GM23248 (cell line): ENCODE results near the gene CFAP74. TPM values are rescaled to one million over a fixed set of nuclear protein-coding genes. Genes with fewer than 3 reads are reported as not detected.

Experiments
- DNase-seq: peaks from one replicate; pipeline ENCODE4 v3.0.0-alpha.2; 2015
- H2AFZ ChIP-seq: fragments of 200-600 bp; sonication (generic); 2 replicates; pipeline ENCODE4 v1.6.1; 2016; ENCODE audit warnings: antibody characterized with exemption
- H3F3A ChIP-seq: fragments of 200-600 bp; sonication (generic); 2 replicates; pipeline ENCODE4 v1.6.1; 2016; ENCODE audit warnings: mild to moderate bottlenecking, antibody characterized with exemption, mixed run types; ENCODE audit not compliant: insufficient read depth
- H3K27ac ChIP-seq: fragments of 200-600 bp; sonication (generic); 2 replicates; pipeline ENCODE4 v1.5.1; 2016; ENCODE audit warnings: mild to moderate bottlenecking
- H3K27me3 ChIP-seq: fragments of 200-600 bp; sonication (generic); replicated peaks from 2 replicates; pipeline ENCODE4 v1.6.1; 2016; ENCODE audit warnings: mild to moderate bottlenecking; ENCODE audit not compliant: insufficient read depth
- H3K36me3 ChIP-seq: fragments of 200-600 bp; sonication (generic); 2 replicates; pipeline ENCODE4 v1.6.1; 2016; ENCODE audit warnings: low read depth, mild to moderate bottlenecking
- H3K4me1 ChIP-seq: fragments of 200-600 bp; sonication (generic); 2 replicates; pipeline ENCODE4 v1.6.1; 2016; ENCODE audit warnings: mild to moderate bottlenecking; ENCODE audit not compliant: insufficient read depth
- H3K4me2 ChIP-seq: fragments of 200-600 bp; sonication (generic); one replicate; pipeline ENCODE4 v1.6.1; 2016; ENCODE audit warnings: mild to moderate bottlenecking; ENCODE audit not compliant: unreplicated experiment
- H3K4me3 ChIP-seq: fragments of 200-600 bp; sonication (generic); 2 replicates; pipeline ENCODE4 v1.5.1; 2016; ENCODE audit warnings: mild to moderate bottlenecking
- H3K79me2 ChIP-seq: fragments of 200-600 bp; sonication (generic); 2 replicates; pipeline ENCODE4 v1.6.1; 2016; ENCODE audit warnings: mild to moderate bottlenecking; ENCODE audit not compliant: insufficient read depth
- H3K9ac ChIP-seq: fragments of 200-600 bp; sonication (generic); 2 replicates; pipeline ENCODE4 v1.6.1; 2016; ENCODE audit warnings: mild to moderate bottlenecking
- H3K9me2 ChIP-seq: fragments of 200-600 bp; sonication (generic); 2 replicates; pipeline ENCODE4 v1.6.1; 2016; ENCODE audit warnings: mixed run types, mild to moderate bottlenecking, moderate library complexity; ENCODE audit not compliant: insufficient read depth
- H3K9me3 ChIP-seq: fragments of 200-600 bp; sonication (generic); one replicate; pipeline ENCODE4 v1.6.1; 2017; ENCODE audit warnings: low read depth
- H4K20me1 ChIP-seq: fragments of 200-600 bp; sonication (generic); 2 replicates; pipeline ENCODE4 v1.6.0; 2016; ENCODE audit not compliant: insufficient read depth
- EZH2 ChIP-seq: fragments of 200-600 bp; sonication (generic); IDR thresholded peaks from 2 replicates; pipeline ENCODE4 v1.6.1; 2018; ENCODE audit warnings: antibody characterized with exemption, mild to moderate bottlenecking; ENCODE audit not compliant: insufficient read depth, poor library complexity, severe bottlenecking
- EZH2phosphoT487 ChIP-seq: fragments of 200-600 bp; sonication (generic); IDR thresholded peaks from 2 replicates; pipeline ENCODE4 v1.6.1; 2018; ENCODE audit warnings: antibody characterized with exemption, moderate library complexity, mild to moderate bottlenecking, low read depth; ENCODE audit not compliant: insufficient read depth
- WGBS, 2 experiments: methylation state at CpG; one replicate each; pipeline ENCODE4 v1.1.6; 2015 to 2017; ENCODE audit warnings: low lambda C conversion rate in 2 of 2, low coverage in 1 of 2; ENCODE audit errors: missing lambda C conversion rate in 2 of 2; 5-methylcytosine and 5-hydroxymethylcytosine counted together
- in situ Hi-C: fragments of 300-500 bp; cut with MboI; formaldehyde crosslinking; loops from 2 replicates; pipeline ENCODE4 v1.15.0; 2020
- polyA plus RNA-seq: library from polyadenylated mRNA; unstranded; fragments of >200 nt; fragmentation: Nextera tagmentation; extraction: Ambion mirVana; gene quantifications from 2 replicates; pipeline ENCODE4 v1.2.1, GENCODE V29; 2016
- total RNA-seq: library from RNA; depleted of rRNA; stranded (reverse); fragments of >200 nt; shearing (Covaris generic); gene quantifications from 2 replicates; pipeline ENCODE4 v1.2.3, GENCODE V29; 2014

Gene CFAP74
- total and polyA plus RNA-seq, 2 experiments from 2014 or later, result not detected

DNA sequence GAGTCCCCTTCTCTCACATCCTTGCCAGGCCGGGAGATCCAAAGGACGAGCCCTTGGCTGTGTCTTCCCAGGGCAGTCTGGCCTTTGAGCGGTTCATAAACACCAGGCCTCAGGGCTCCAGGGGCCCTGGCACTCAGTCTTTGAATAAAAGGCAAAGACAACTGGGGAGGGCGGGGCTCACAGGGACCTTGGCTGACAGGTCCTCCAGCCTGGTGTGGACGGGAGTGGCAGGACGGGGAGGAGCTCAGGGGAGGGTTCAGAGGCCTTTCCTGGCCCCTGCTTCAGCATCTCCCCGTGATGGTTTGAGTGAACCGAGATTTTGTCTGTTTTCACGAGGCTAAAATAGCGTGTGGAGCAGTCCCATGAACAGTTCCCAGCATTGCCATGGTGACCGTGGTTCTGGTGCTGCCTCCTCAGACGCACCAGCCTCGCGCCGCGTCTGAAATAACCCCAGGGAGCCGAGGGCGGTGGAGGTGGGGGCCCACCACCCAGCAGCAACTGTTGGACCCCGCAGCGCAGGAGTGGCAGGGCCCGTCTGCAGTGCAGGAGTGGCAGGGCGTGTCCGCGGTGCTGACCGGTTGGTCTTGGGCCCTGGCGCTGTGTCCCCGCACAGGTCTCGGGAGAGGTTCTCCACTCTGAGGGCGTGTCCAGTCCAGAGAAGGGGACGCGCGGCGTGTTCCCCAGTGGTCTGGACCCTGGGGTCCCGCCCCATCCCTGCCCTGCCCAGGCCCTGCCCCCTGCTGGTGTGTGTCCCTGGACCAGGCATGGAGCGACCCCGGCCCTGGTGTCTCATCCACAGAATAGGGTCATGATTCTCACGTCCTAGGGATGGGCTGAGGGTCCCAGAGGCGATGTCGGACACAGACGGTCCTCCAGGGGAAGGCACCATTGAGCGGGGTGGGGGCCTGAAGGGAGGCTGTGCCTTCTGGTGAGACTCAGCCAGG, 39.5 kb upstream of the CFAP74 start:
- Histone ChIP-seq H3K27me3 (peaks cover 9% of the 10 kb centered on the region), H3K27ac (no peak overlapping the region), H3K4me1 (peaks cover 4% of the 10 kb centered on the region; the same call in 1 of the 2 replicates), H4K20me1 (no peaks in the 10 kb centered on the region), H3K79me2 (no peaks in the 10 kb centered on the region), H3K9ac (no peak overlapping the region), H2AFZ (no peak overlapping the region), H3F3A (no peaks in the 10 kb centered on the region), H3K4me2 (no peak overlapping the region), H3K9me2 (no peaks in the 10 kb centered on the region), H3K36me3 (no peaks in the 10 kb centered on the region), H3K4me3 (no peak overlapping the region), H3K9me3 (no peaks in the 10 kb centered on the region)
- 57 to 58% methylated on average over 37 to 41 of the region's 41 CpGs for WGBS, 2 experiments
- DNase-seq, result no peak
- in situ Hi-C loops, result no loop called here
- TF ChIP-seq EZH2phosphoT487 (no peak), EZH2 (no peak)

DNA sequence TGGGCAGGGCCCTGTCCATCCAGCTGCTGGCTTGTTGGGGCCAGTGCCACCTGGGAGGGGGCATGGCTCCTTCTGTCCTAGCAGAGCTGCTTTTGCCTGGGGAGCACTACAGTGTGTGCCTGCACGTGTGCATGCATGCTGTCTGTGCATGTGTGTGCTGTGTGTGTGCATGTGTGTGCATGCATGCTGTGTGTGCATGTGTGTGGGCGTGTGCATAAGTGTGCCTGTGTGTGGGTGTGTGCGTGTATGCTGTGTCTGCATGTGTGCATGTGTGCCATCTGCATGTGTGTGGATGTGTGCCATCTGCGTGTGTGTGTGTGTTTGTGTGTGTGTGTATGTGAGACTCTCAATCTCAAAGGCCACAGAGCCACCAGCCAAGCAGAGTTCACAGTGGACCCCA, 38.3 kb upstream of the CFAP74 start:
- H4K20me1 ChIP-seq, result no peaks in the 10 kb centered on the region

DNA sequence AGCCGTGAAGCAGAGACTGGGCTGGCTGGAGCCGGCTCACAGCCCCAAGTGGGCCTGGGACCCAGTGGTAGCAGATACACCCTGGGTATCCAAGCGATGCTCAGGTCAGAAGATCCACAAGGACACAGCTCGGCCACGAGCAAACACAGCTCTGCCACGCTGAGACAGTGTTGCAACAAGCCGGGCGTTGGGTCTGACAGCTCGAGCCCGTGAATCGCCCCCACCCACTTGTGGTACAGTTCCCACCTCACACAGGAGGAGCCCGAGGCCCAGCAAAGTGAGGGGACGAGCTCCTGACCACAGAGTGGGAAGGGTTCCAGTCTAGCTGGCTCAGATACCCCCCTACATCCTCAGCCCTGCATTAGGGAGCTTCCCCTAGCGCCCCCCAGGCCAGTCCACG, 37.7 kb upstream of the CFAP74 start:
- no peak overlapping the region for H3K9ac ChIP-seq
- H3K9me3 ChIP-seq, result no peaks in the 10 kb centered on the region
- TF ChIP-seq EZH2, result no peak
- TF ChIP-seq EZH2phosphoT487, result no peak
- no peaks in the 10 kb centered on the region for H4K20me1 ChIP-seq
- H2AFZ ChIP-seq, result no peak overlapping the region
- no peaks in the 10 kb centered on the region for H3F3A ChIP-seq
- DNase-seq, result no peak
- H3K4me1 ChIP-seq, result peaks cover 4% of the 10 kb centered on the region; the same call in 1 of the 2 replicates
- in situ Hi-C loops, result no loop called here
- peaks cover 9% of the 10 kb centered on the region for H3K27me3 ChIP-seq
- no peak overlapping the region for H3K4me2 ChIP-seq
- no peak overlapping the region for H3K27ac ChIP-seq
- no peak overlapping the region for H3K4me3 ChIP-seq
- no peaks in the 10 kb centered on the region for H3K36me3 ChIP-seq
- H3K79me2 ChIP-seq, result no peaks in the 10 kb centered on the region
- no peaks in the 10 kb centered on the region for H3K9me2 ChIP-seq
- WGBS, 2 experiments, result 77 to 80% methylated on average over 14 to 15 of the region's 15 CpGs

More for the DNA sequence above, 38.3 kb upstream of the CFAP74 start:
- H3K27ac ChIP-seq, result no peak overlapping the region
- no peak for DNase-seq
- H3K4me1 ChIP-seq, result peaks cover 4% of the 10 kb centered on the region; the same call in 1 of the 2 replicates
- H3K4me3 ChIP-seq, result no peak overlapping the region
- 64 to 66% methylated on average over 4 of the region's 4 CpGs for WGBS, 2 experiments
- H3K9me2 ChIP-seq, result no peaks in the 10 kb centered on the region
- no peak overlapping the region for H3K4me2 ChIP-seq
- no peaks in the 10 kb centered on the region for H3K9me3 ChIP-seq
- no peaks in the 10 kb centered on the region for H3F3A ChIP-seq
- no peak overlapping the region for H3K9ac ChIP-seq
- H3K36me3 ChIP-seq, result no peaks in the 10 kb centered on the region
- H3K79me2 ChIP-seq, result no peaks in the 10 kb centered on the region
- no peak for TF ChIP-seq EZH2
- no peak for TF ChIP-seq EZH2phosphoT487
- peaks cover 9% of the 10 kb centered on the region for H3K27me3 ChIP-seq
- in situ Hi-C loops, result no loop called here
- H2AFZ ChIP-seq, result no peak overlapping the region

DNA sequence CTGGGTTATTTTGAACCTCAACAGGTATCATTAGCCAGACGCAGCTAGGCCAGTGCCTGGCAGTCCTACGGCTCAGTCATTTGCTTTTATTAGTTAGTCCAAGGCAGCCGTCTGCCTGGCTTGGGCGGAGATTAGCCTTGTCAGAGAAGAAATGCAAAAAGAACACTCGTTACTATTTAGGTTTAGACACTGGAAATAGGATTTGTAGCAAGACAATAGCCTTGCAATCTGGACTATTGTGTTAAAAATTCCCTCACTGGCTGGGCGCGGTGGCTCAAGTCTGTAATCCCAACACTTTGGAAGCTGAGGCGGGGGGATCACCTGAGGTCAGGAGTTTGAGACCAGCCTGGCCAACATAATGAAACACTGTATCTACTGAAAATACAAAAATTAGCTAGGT, 35.7 kb upstream of the CFAP74 start:
- in situ Hi-C loops, result no loop called here

More for the DNA sequence above, 35.7 kb upstream of the CFAP74 start:
- Histone ChIP-seq H3K4me1 (no peaks in the 10 kb centered on the region), H2AFZ (no peak overlapping the region), H3K9me2 (no peaks in the 10 kb centered on the region), H3K4me3 (no peak overlapping the region), H4K20me1 (no peaks in the 10 kb centered on the region), H3K9ac (no peak overlapping the region), H3K79me2 (no peaks in the 10 kb centered on the region), H3F3A (no peaks in the 10 kb centered on the region), H3K27me3 (peaks cover 9% of the 10 kb centered on the region), H3K27ac (no peak overlapping the region), H3K9me3 (no peaks in the 10 kb centered on the region), H3K4me2 (no peak overlapping the region), H3K36me3 (no peaks in the 10 kb centered on the region)
- no peak for DNase-seq
- WGBS, 2 experiments, result 52 to 61% methylated on average over 8 of the region's 8 CpGs
- TF ChIP-seq EZH2, result no peak
